HEK293 (cell line): ENCODE data around the gene ELFN1.

Source experiments
- CTCF ChIA-PET: fragments of 350-600 bp; formaldehyde crosslinking; extraction: SDS; loops from one replicate; lab custom pipeline; 2021; ENCODE audit warnings: antibody characterized with exemption; lab: Yijun Ruan, JAX
- POLR2A ChIA-PET: fragments of 300-600 bp; formaldehyde crosslinking; extraction: SDS; loops from one replicate; lab custom pipeline; 2020; ENCODE audit warnings: antibody characterized with exemption, inconsistent platforms; lab: Yijun Ruan, JAX
- H3K27ac ChIP-seq: fragments of 200-500 bp; sonication (Bioruptor generic); 2 replicates; pipeline ENCODE4 v1.5.1; 2014; ENCODE audit warnings: low read depth, low read length, control low read depth, inconsistent platforms; ENCODE audit errors: extremely low read depth
- H3K36me3 ChIP-seq, 2 experiments: fragments of 200-500 bp in 1 of 2; sonication (Bioruptor generic) in 1 of 2; 1 replicate in 1 of 2; 2 replicates in 1 of 2; pipeline ENCODE4 v1.5.1; 2014 to 2017; ENCODE audit warnings: inconsistent platforms in 2 of 2, low read length in 2 of 2; ENCODE audit not compliant: control insufficient read depth in 2 of 2, insufficient read depth in 1 of 2
- H3K4me1 ChIP-seq: fragments of 200-500 bp; sonication (Bioruptor generic); 2 replicates; pipeline ENCODE4 v1.5.1; 2014; ENCODE audit warnings: mild to moderate bottlenecking, low read length, inconsistent platforms; ENCODE audit not compliant: control insufficient read depth, insufficient read depth
- H3K4me3 ChIP-seq: 2 replicates; pipeline ENCODE4 v1.5.1; 2011; ENCODE audit warnings: low read depth, mild to moderate bottlenecking, control low read depth, low read length, moderate library complexity
- H3K9me3 ChIP-seq: fragments of 200-500 bp; sonication (Bioruptor generic); 2 replicates; pipeline ENCODE4 v1.5.1; 2014; ENCODE audit warnings: low read depth, low read length, inconsistent platforms; ENCODE audit not compliant: control insufficient read depth, insufficient read depth
- BCL11B ChIP-seq: fragments of 450-650 bp; formaldehyde crosslinking; IDR thresholded peaks from 2 replicates; pipeline ENCODE4 v1.5.1; 2016; ENCODE audit warnings: low read depth, missing biosample characterization, missing genetic modification characterization
- FEZF1 ChIP-seq: fragments of 450-650 bp; formaldehyde crosslinking; IDR thresholded peaks from 2 replicates; pipeline ENCODE4 v1.5.1; 2016; ENCODE audit warnings: missing biosample characterization, missing genetic modification characterization
- GLI2 ChIP-seq: fragments of 450-650 bp; formaldehyde crosslinking; IDR thresholded peaks from 2 replicates; pipeline ENCODE4; 2017; ENCODE audit warnings: missing biosample characterization, missing genetic modification characterization, low read depth, borderline replicate concordance
- PATZ1 ChIP-seq: fragments of 450-650 bp; formaldehyde crosslinking; IDR thresholded peaks from 2 replicates; pipeline ENCODE4 v1.5.1; 2016; ENCODE audit warnings: missing biosample characterization, missing genetic modification characterization
- WT1 ChIP-seq: fragments of 450-650 bp; formaldehyde crosslinking; IDR thresholded peaks from 2 replicates; pipeline ENCODE4 v1.5.1; 2016; ENCODE audit warnings: missing biosample characterization, missing genetic modification characterization
- YY1 ChIP-seq: fragments of 450-650 bp; formaldehyde crosslinking; IDR thresholded peaks from 2 replicates; pipeline ENCODE4 v1.5.1; 2018; ENCODE audit warnings: missing biosample characterization, missing genetic modification characterization
- ZNF114 ChIP-seq: fragments of 450-650 bp; formaldehyde crosslinking; IDR thresholded peaks from 2 replicates; pipeline ENCODE4 v1.5.0; 2017; ENCODE audit warnings: missing biosample characterization, missing genetic modification characterization
- ZNF157 ChIP-seq: fragments of 450-650 bp; formaldehyde crosslinking; IDR thresholded peaks from 2 replicates; pipeline ENCODE4 v1.5.1; 2016; ENCODE audit warnings: missing biosample characterization, missing genetic modification characterization
- ZNF280C ChIP-seq: fragments of 450-650 bp; formaldehyde crosslinking; IDR thresholded peaks from 2 replicates; pipeline ENCODE4 v1.5.1; 2016; ENCODE audit warnings: missing biosample characterization, missing genetic modification characterization
- ZNF292 ChIP-seq: fragments of 450-650 bp; formaldehyde crosslinking; IDR thresholded peaks from 2 replicates; pipeline ENCODE4 v1.5.1; 2016; ENCODE audit warnings: low read depth, missing biosample characterization, missing genetic modification characterization, borderline replicate concordance
- ZNF335 ChIP-seq: fragments of 450-650 bp; formaldehyde crosslinking; conservative IDR thresholded peaks from 2 replicates; pipeline ENCODE4 v1.5.1; 2016; ENCODE audit warnings: missing biosample characterization, missing genetic modification characterization
- ZNF398 ChIP-seq: fragments of 450-650 bp; formaldehyde crosslinking; IDR thresholded peaks from 2 replicates; pipeline ENCODE4 v1.5.1; 2017; ENCODE audit warnings: missing biosample characterization, missing genetic modification characterization
- ZNF530 ChIP-seq: fragments of 450-650 bp; formaldehyde crosslinking; IDR thresholded peaks from 2 replicates; pipeline ENCODE4 v1.5.1; 2016; ENCODE audit warnings: low read depth, missing biosample characterization, missing genetic modification characterization
- ZNF585B ChIP-seq: fragments of 450-650 bp; formaldehyde crosslinking; IDR thresholded peaks from 2 replicates; pipeline ENCODE4 v1.5.1; 2016; ENCODE audit warnings: missing biosample characterization, missing genetic modification characterization
- ZNF610 ChIP-seq: fragments of 450-650 bp; formaldehyde crosslinking; IDR thresholded peaks from 2 replicates; pipeline ENCODE4 v1.5.1; 2016; ENCODE audit warnings: missing biosample characterization, missing genetic modification characterization, borderline replicate concordance
- ZNF639 ChIP-seq: fragments of 450-650 bp; formaldehyde crosslinking; IDR thresholded peaks from 2 replicates; pipeline ENCODE4 v1.5.1; 2016; ENCODE audit warnings: missing biosample characterization, missing genetic modification characterization
- ZNF747 ChIP-seq: fragments of 450-650 bp; formaldehyde crosslinking; IDR thresholded peaks from 2 replicates; pipeline ENCODE4 v1.5.1; 2016; ENCODE audit warnings: missing biosample characterization, missing genetic modification characterization
- ZSCAN23 ChIP-seq: fragments of 450-650 bp; formaldehyde crosslinking; IDR thresholded peaks from 2 replicates; pipeline ENCODE4 v1.5.1; 2016; ENCODE audit warnings: missing biosample characterization, missing genetic modification characterization
- ZSCAN4 ChIP-seq: fragments of 450-650 bp; formaldehyde crosslinking; IDR thresholded peaks from 2 replicates; pipeline ENCODE4 v1.5.1; 2017; ENCODE audit warnings: missing biosample characterization, missing genetic modification characterization
- ZSCAN5A ChIP-seq: fragments of 450-650 bp; formaldehyde crosslinking; IDR thresholded peaks from 2 replicates; pipeline ENCODE4 v1.5.1; 2016; ENCODE audit warnings: missing biosample characterization, missing genetic modification characterization

The ELFN1 gene

GRCh38 chr7:1752111-1752510 lies 82.0 kb downstream of the ELFN1 start:
- H3K4me1 ChIP-seq: no peaks in the 10 kb centered on the region
- POLR2A ChIA-PET: interaction anchor here (1.1 kb wide), 1 partner anchor 15 kb away, joined by 3 read pairs; no protein-coding TSS in a partner anchor
- H3K4me3 ChIP-seq: no peak overlapping the region
- TF ChIP-seq ZNF585B (tag by site-specific recombination) (no peak), FEZF1 (tag by site-specific recombination) (no peak)
- TF ChIP-seq, all 188 proteins: peak for 0
- Histone ChIP-seq H3K36me3 (no peaks in the 10 kb centered on the region), H3K27ac (no peak overlapping the region), H3K9me3 (no peaks in the 10 kb centered on the region)
- CTCF ChIA-PET: interaction anchor here (0.7 kb wide), 1 partner anchor 26 kb away, joined by 3 read pairs; no protein-coding TSS in a partner anchor

- Histone ChIP-seq H3K36me3 (no peaks in the 10 kb centered on the region), H3K4me1 (no peaks in the 10 kb centered on the region), H3K27ac (no peak overlapping the region)
- POLR2A ChIA-PET: no interaction called here
- TF ChIP-seq BCL11B (tag by site-specific recombination): no peak
- TF ChIP-seq ZSCAN4 (tag by site-specific recombination): no peak
- no peak for TF ChIP-seq GLI2 (tag by site-specific recombination)
- TF ChIP-seq ZNF280C (tag by site-specific recombination): no peak
- no peak for TF ChIP-seq YY1 (tag by site-specific recombination)
- no peak for TF ChIP-seq PATZ1 (tag by site-specific recombination)
- TF ChIP-seq ZNF157 (tag by site-specific recombination): no peak
- no peak for TF ChIP-seq ZNF639
- no peak for TF ChIP-seq ZNF747
- TF ChIP-seq ZNF335: no peak
- no peak for TF ChIP-seq ZSCAN23
- TF ChIP-seq ZNF398: no peak
- TF ChIP-seq ZNF530: no peak
- no peak for TF ChIP-seq ZSCAN5A
- no peak for TF ChIP-seq ZNF610 (tag by site-specific recombination)
- no peak for TF ChIP-seq ZNF114
- no peak for TF ChIP-seq WT1 (tag by site-specific recombination)
- no peak for TF ChIP-seq ZNF292 (tag by site-specific recombination)
- TF ChIP-seq, all 188 proteins: peak for 0
- H3K4me3 ChIP-seq: no peak overlapping the region
- CTCF ChIA-PET: interaction anchor here (0.6 to 0.7 kb wide), 2 partner anchors 25 to 86 kb away, joined by 3 read pairs; no protein-coding TSS in a partner anchor
- no peaks in the 10 kb centered on the region for H3K9me3 ChIP-seq
Observed at GRCh38 chr7:1752771-1753563, 82.9 kb downstream of the ELFN1 start.
